Measurements from ENCODE around the gene RILPL2. TPM values are rescaled to one million over a fixed set of nuclear protein-coding genes. Genes with fewer than 3 reads are reported as not detected.

RILPL2 gene
- total and polyA plus RNA-seq, 4 donors = 1.8 to 2.1 (median 2.0) TPM

GRCh38 chr12:123396954-123397353, 39.5 kb downstream of the RILPL2 start:
- H3K9ac ChIP-seq (ENCODE audit: low read depth in 1 of 2, low read length in 2 of 2) = no peak overlapping the region
- DNase-seq (ENCODE audit: low spot score) = no peak
- no peaks in the 10 kb centered on the region for H3K27me3 ChIP-seq (ENCODE audit: control insufficient read depth in 4 of 4, insufficient read depth in 4 of 4, low read length in 3 of 4)
- no peak overlapping the region for H3K27ac ChIP-seq (ENCODE audit: low read depth in 1 of 2, low read length in 2 of 2)
- TF ChIP-seq EGR1 (IDR thresholded peaks at IDR 0.05; ENCODE audit: low read depth in 2 of 2) = no peak
- TF ChIP-seq NR2F2 (IDR thresholded peaks at IDR 0.05) = no peak
- no peak for TF ChIP-seq RAD21 (IDR thresholded peaks at IDR 0.05)
- no peak for TF ChIP-seq SP1 (IDR thresholded peaks at IDR 0.05)
- TF ChIP-seq, protein P1, sequence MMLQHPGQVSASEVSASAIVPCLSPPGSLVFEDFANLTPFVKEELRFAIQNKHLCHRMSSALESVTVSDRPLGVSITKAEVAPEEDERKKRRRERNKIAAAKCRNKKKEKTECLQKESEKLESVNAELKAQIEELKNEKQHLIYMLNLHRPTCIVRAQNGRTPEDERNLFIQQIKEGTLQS (IDR thresholded peaks at IDR 0.05) = no peak
- no peak for TF ChIP-seq FOXA1 (IDR thresholded peaks at IDR 0.05)
- no peak for TF ChIP-seq HNF4A (conservative IDR thresholded peaks at IDR 0.05)
- no peak for TF ChIP-seq CTCF (IDR thresholded peaks at IDR 0.05; ENCODE audit: low read depth, low read length, missing input control)
- no peak for TF ChIP-seq ZBTB33 (IDR thresholded peaks at IDR 0.05)
- TF ChIP-seq REST (IDR thresholded peaks at IDR 0.05) = no peak
- TF ChIP-seq HNF4G (IDR thresholded peaks at IDR 0.05) = no peak
- TF ChIP-seq MAX (IDR thresholded peaks at IDR 0.05) = no peak
- no peak for TF ChIP-seq FOXA2 (IDR thresholded peaks at IDR 0.05)
- no peak for TF ChIP-seq TAF1 (conservative IDR thresholded peaks at IDR 0.05)
- TF ChIP-seq YY1 (IDR thresholded peaks at IDR 0.05) = no peak
- TF ChIP-seq JUND (IDR thresholded peaks at IDR 0.05) = no peak
- TF ChIP-seq RXRA (IDR thresholded peaks at IDR 0.05) = no peak
- no peak for TF ChIP-seq GABPA (IDR thresholded peaks at IDR 0.05 in 1 of 2, conservative IDR thresholded peaks at IDR 0.05 in 1 of 2)
- H3K4me1 ChIP-seq (ENCODE audit: control insufficient read depth in 4 of 4, insufficient read depth in 4 of 4, low read length in 3 of 4) = peaks cover 2 to 11% (median 5%) of the 10 kb centered on the region in 4 donors
- 84% methylated on average over 9 of the region's 9 CpGs for WGBS
- H3K4me3 ChIP-seq (ENCODE audit: low read depth in 1 of 3, low read length in 3 of 3) = no peak overlapping the region
- H3K36me3 ChIP-seq (ENCODE audit: control insufficient read depth in 4 of 4, insufficient read depth in 3 of 4, low read depth in 1 of 4, low read length in 3 of 4) = peaks cover 6 to 39% (median 25%) of the 10 kb centered on the region in 4 donors
- H3K9me3 ChIP-seq (ENCODE audit: control insufficient read depth in 4 of 4, low read length in 3 of 4) = no peaks in the 10 kb centered on the region
